ENCODE data around the gene SORCS2.

The SORCS2 gene

DNA sequence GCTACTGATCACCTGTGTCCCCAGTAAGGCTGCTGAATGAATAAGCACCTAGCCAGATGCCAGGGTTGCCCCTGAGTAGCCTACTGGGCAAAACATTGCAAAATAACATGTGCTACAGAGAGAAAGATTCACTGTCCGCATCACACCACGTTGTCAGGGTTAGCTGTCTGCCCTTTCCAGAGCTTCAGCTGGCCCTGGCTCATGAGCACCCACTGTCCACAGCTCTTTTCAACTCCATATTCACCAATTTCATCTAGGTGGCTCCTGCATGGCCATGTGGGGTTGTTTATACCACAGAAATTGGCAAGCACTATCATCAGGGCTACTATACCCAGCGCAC is 470.1 kb downstream of the SORCS2 start:
- DNase-seq, result no peak

DNA sequence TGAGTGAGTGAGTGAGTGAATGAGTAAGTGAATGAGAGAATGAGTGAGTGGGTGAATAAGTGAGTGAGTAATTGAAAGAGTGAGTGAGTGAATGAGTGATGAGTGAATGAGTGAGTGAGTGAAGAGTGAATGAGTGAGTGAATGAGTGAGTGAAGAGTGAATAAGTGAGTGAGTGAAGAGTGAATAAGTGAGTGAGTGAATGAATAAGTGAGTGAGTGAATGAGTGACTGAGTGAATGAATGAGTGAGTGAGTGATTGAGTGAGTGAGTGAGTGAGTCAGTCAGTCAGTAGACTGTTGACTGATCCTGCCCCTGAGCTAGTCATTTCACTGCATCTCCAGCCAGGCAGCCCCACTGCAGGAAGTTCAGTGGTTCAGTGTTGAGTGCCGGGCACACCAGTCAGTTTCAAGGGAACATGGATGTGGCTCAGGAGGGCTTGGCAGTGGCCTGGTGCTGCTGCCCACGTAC is 470.8 kb downstream of the SORCS2 start:
- no peak for DNase-seq

DNA sequence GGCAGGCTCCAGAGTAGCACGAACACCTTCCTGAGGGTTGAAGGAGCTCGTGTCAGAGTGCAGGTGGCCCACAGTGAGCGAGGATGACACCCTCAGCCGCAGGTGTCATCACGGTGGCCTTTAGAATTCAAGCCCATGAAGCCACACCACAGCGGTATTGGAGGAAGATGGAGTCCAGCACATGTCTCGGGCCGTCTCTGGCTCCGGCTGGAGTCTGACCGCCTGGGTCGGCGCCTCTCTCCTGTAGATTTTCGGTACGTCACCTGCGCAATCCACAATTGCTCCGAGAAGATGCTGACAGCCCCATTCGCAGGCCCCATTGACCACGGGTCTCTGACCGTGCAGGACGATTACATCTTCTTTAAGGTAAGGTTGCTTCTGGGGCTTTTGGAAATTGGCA is 471.8 kb downstream of the SORCS2 start:
- DNase-seq, result no peak

GRCh38 chr4:7665321-7665720 is 473.0 kb downstream of the SORCS2 start:
- DNase-seq, result no peak

- no peak for DNase-seq
Measured at GRCh38 chr4:7666011-7666410, 473.7 kb downstream of the SORCS2 start.

DNA sequence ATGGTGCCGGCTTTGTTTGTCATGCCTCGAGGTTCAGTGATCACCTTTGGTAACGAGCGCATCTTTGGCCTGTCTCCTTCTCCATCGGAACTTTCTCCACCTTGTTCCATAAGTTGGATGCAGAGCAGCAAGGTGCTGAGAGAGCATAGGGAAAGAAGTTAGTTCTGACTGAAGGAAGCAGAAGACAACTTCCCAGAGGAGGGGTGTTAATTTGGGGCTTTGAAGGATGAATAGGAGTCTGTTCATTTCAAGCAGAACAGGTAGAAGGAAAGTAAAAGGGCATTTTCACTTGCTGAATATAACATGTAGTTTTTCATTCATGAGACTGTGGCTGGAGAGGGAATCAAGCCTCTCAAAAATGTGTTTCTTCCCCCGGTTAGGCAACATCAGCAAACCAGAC is 474.4 kb downstream of the SORCS2 start:
- DNase-seq, result no peak

GRCh38 chr4:7668271-7668670 is 475.9 kb downstream of the SORCS2 start:
- no peak for DNase-seq

DNA sequence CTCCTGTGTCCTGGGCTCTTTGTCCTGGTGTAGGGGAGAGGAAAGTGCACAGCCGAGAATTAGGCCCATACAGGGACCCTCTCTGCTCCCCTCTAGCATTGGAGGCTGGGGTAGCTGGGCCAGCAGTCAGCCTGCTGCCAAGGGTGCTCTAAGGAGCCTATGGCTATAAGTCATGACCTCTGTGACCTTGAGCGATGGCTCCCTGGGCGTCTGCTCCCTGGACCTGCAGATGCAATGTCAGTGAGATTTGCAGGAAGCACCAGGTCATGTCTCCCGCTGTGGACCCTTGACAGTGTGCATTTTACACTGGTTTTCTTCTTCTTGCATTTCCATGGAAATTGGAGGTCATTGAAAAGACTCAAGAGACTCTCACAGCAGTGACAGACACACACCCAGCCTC is 476.5 kb downstream of the SORCS2 start:
- no peak for DNase-seq

- DNase-seq, result no peak
Measured at GRCh38 chr4:7672601-7673000, 480.3 kb downstream of the SORCS2 start.

DNA sequence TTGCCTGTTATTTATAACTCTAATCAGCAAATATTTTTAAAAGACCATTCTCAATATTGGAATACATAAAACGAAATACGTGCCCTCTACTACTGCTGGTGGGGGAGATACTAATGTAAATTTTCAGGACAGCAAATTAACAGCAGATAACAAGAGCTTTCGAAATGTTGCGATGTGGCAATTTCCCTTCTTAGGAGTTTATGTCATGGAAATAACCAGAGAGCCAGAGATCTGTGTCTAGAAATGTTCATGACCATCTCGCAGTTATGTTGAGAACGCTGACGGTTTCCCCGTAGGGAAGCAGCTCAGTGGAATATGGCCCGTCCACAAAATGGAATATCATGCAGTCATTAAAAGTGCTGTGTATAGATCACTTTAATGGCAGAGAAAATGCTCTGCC is 480.8 kb downstream of the SORCS2 start:
- DNase-seq, result no peak

- no peak for DNase-seq
Measured at GRCh38 chr4:7674706-7675105, 482.4 kb downstream of the SORCS2 start.

- no peak for DNase-seq
Measured at GRCh38 chr4:7675136-7675535, 482.8 kb downstream of the SORCS2 start.

GRCh38 chr4:7675612-7676320 is 483.4 kb downstream of the SORCS2 start:
- no peak for DNase-seq

DNA sequence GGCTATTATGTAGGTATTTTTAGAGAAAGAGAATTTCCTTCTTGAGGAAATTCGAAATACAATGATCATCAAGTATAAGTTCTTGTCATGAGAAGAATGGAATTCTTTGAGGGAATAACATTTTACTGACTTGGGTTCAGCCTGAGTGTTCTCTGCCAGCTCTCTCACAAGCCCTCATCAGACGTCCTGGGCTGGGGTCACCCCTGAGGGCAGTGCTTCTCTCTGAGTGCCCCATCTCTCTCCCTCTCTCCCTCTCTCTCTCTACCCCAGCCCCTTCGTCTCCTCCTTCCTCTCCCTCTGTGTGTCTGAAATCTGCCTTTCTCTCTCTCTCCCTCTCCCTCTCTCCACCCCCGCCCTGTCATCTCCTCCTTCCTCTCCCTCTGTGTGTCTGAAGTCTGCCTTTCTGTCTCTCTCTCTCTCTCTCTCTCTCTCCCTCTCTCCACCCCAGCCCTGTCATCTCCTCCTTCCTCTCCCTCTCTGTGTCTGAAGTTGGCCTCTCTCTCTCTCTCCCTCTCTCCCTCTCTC is 484.1 kb downstream of the SORCS2 start:
- DNase-seq, result no peak

DNA sequence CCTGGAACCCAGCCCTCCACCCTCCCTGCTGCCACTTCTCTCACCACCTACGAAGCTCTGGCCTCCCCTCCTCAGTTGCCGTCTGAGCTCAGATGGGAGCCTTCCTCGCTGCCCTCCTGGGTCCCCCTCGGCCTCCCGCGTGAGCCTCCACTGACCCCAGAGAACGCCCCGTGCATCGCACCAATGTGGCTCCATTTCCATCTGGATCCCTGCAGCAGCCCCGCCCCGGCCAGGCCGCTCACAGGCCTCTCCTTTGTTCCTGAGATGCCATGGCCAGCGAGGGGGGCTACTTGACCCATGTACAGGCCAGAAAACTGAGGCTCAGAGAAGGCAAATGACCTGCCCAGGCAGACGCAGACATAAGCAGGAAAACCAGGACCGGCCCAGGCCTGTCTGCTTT is 484.7 kb downstream of the SORCS2 start:
- DNase-seq, result no peak

DNA sequence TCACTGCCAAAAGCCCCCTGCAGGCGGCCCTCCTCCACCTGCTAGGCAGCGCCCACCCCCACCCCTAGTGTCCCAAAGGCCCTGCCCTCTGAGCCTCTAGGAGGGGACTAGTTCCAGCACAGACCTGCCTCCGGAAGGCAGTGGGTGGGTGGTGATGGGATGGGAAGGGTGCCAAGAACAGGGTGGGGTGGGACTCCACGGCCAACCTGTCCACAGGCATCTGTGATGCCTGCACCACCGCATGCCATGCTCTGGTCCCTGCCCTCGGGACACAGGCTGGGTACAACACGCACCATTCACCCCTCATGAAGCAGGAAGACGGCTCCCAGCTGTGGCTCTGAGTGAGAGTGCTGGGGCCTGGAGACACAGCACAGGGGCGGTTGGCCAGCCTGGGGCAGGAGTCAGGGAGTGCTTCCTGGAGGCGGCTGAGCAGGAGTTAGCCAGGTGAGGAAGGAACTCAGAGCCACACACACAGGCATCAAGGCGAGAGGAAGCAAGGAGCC is 485.5 kb downstream of the SORCS2 start:
- DNase-seq, result no peak

- DNase-seq, result no peak
Measured at GRCh38 chr4:7678318-7678852, 486.0 kb downstream of the SORCS2 start.

- DNase-seq, result no peak
Measured at GRCh38 chr4:7679406-7680040, 487.2 kb downstream of the SORCS2 start.

GRCh38 chr4:7680106-7680505 is 487.8 kb downstream of the SORCS2 start:
- DNase-seq, result no peak

- DNase-seq, result no peak
Measured at GRCh38 chr4:7680731-7681130, 488.4 kb downstream of the SORCS2 start.

- no peak for DNase-seq
Measured at GRCh38 chr4:7683126-7683703, 490.9 kb downstream of the SORCS2 start.

GRCh38 chr4:7684294-7684693 is 492.0 kb downstream of the SORCS2 start:
- DNase-seq, result no peak

DNA sequence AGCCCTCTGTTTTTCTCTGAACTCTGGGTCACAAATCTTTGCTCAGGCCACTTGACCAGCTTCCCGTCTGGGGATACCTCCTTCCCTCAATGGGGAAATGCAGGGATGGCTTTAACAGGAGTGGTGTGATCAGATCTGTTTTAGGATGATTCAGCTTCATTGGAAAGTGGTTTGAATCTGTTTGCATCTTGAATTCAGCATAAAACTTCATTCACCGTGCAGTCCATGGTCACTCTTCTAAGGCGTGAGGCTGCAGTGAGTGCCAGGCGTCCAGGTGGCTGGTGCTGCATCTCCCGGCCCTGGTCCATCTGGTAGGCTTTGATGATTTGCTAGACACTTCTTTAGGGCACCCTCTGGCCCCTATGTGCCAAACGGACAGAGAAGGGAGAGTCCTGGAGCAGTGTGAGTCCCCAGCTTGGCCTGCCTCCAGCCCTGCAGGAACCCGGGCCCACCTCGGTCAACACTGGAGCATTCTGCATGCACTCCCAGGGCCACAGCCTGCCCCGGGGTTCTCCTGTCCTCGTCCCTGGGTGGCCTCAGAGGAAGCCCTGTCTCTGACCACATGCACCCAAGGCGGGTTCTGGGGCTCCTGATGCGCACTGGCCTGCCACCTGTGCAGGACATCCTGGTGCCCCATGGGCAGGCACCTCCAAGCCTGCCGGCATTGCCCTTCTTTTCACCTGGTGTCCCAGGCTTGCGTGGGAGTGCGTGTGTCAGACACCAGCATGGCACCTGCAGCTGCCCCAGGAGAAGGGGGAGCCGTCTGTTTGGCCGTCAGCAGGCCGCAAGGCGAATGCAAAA is 493.9 kb downstream of the SORCS2 start:
- no peak for DNase-seq
